B cell (primary cell): Measurements from ENCODE around the gene RCAN1. TPM values are rescaled to one million over a fixed set of nuclear protein-coding genes. Genes with fewer than 3 reads are reported as not detected.

ENCODE experiments used
- ATAC-seq: fragments of 200-7000 bp; cut with Tn5 transposase; one replicate; pipeline ENCODE4 v1.10.0; 2021; ENCODE audit warnings: low read depth, mild to moderate bottlenecking, moderate number of reproducible peaks, moderate library complexity
- CTCF ChIA-PET: fragments of 350-600 bp; sonication (Branson Sonifier 250); formaldehyde crosslinking; loops from one replicate; lab custom pipeline; 2021; ENCODE audit warnings: antibody characterized with exemption, inconsistent platforms; lab: Charles Lee
- POLR2A ChIA-PET: fragments of 350-600 bp; sonication (Branson Sonifier 250); formaldehyde crosslinking; loops from one replicate; lab custom pipeline; 2021; ENCODE audit warnings: antibody characterized with exemption; lab: Charles Lee
- DNase-seq: peaks from one replicate; pipeline ENCODE4 v3.0.0; 2013
- H2AFZ ChIP-seq: 2 replicates; pipeline ENCODE4 v1.6.1; 2012; ENCODE audit warnings: mild to moderate bottlenecking, low read depth, low read length; ENCODE audit not compliant: insufficient read depth, poor library complexity, severe bottlenecking
- H3K27ac ChIP-seq, 2 donors: 1 replicate in 1 of 2; 2 replicates in 1 of 2; pipeline ENCODE4 v1.5.1; 2012 to 2013; ENCODE audit warnings: low read length in 2 of 2, mild to moderate bottlenecking in 2 of 2, moderate library complexity in 1 of 2
- H3K27me3 ChIP-seq, 4 experiments: fragments of 200-600 bp in 1 of 4; sonication (generic) in 1 of 4; replicated peaks in 1 of 4; 1 replicate in 2 of 4; 2 replicates in 2 of 4; pipeline versions ENCODE4 v1.6.1 to v1.7.0; 2013 to 2016; ENCODE audit warnings: low read length in 3 of 4, mild to moderate bottlenecking in 2 of 4, mixed read lengths in 1 of 4, moderate library complexity in 1 of 4; ENCODE audit not compliant: insufficient read depth in 4 of 4, control insufficient read depth in 3 of 4; ENCODE audit errors: control extremely low read depth in 1 of 4
- H3K36me3 ChIP-seq, 2 experiments: replicated peaks in 1 of 2; 1 replicate in 1 of 2; 2 replicates in 1 of 2; pipeline versions ENCODE4 v1.6.1 to v1.7.1; 2013; ENCODE audit warnings: low read length in 1 of 2; ENCODE audit not compliant: insufficient read depth in 2 of 2, control insufficient read depth in 1 of 2; ENCODE audit errors: control extremely low read depth in 1 of 2, extremely low read depth in 1 of 2
- H3K4me1 ChIP-seq, 2 donors: fragments of 200-600 bp in 1 of 2; sonication (generic) in 1 of 2; 1 replicate in 1 of 2; 2 replicates in 1 of 2; pipeline versions ENCODE4 v1.5.1 to v1.6.1; 2013 to 2017; ENCODE audit warnings: low read length in 2 of 2; ENCODE audit not compliant: control insufficient read depth in 2 of 2, insufficient read depth in 2 of 2
- H3K4me2 ChIP-seq: replicated peaks from 2 replicates; pipeline ENCODE3; 2012; ENCODE audit warnings: mild to moderate bottlenecking, low read depth, low read length; ENCODE audit not compliant: poor library complexity, severe bottlenecking
- H3K4me3 ChIP-seq, 5 experiments: fragments of 200-600 bp in 1 of 5; sonication (generic) in 1 of 5; 1 replicate in 3 of 5; 2 replicates in 2 of 5; pipeline versions ENCODE4 v1.5.1 to v1.7.0; 2011 to 2016; ENCODE audit warnings: low read length in 4 of 5, mild to moderate bottlenecking in 4 of 5, low read depth in 2 of 5, control low read depth in 1 of 5, moderate library complexity in 1 of 5; ENCODE audit not compliant: insufficient read depth in 1 of 5; ENCODE audit errors: control extremely low read depth in 1 of 5, extremely low read depth in 1 of 5
- H3K79me2 ChIP-seq: fragments of 200-600 bp; sonication (generic); one replicate; pipeline ENCODE4 v1.6.0; 2016; ENCODE audit warnings: low read length; ENCODE audit not compliant: control insufficient read depth, insufficient read depth
- H3K9ac ChIP-seq: fragments of 200-600 bp; sonication (generic); 2 replicates; pipeline ENCODE4 v1.6.1; 2017; ENCODE audit warnings: mild to moderate bottlenecking, low read length, moderate library complexity
- H3K9me3 ChIP-seq, 3 donors: one replicate each; pipeline versions ENCODE4 v1.6.1 to v1.7.1; 2013; ENCODE audit warnings: low read length in 2 of 3; ENCODE audit not compliant: control insufficient read depth in 2 of 3, insufficient read depth in 1 of 3; ENCODE audit errors: control extremely low read depth in 1 of 3
- H4K20me1 ChIP-seq: 2 replicates; pipeline ENCODE4 v1.6.0; 2012; ENCODE audit warnings: mild to moderate bottlenecking, low read length; ENCODE audit not compliant: insufficient read depth, control insufficient read depth, poor library complexity, severe bottlenecking
- H3K27ac Mint-ChIP-seq: one replicate; pipeline ENCODE4 v1.8.0; 2021; ENCODE audit warnings: mixed read lengths
- H3K27me3 Mint-ChIP-seq: one replicate; pipeline ENCODE4 v1.8.0; 2021; ENCODE audit warnings: mixed read lengths
- H3K4me1 Mint-ChIP-seq: one replicate; pipeline ENCODE4 v1.8.0; 2021; ENCODE audit warnings: mixed read lengths
- H3K4me3 Mint-ChIP-seq: one replicate; pipeline ENCODE4 v1.8.0; 2021; ENCODE audit warnings: mixed read lengths
- H3K9me3 Mint-ChIP-seq: one replicate; pipeline ENCODE4 v1.8.0; 2022; ENCODE audit warnings: mixed read lengths; ENCODE audit not compliant: insufficient read depth
- EZH2 ChIP-seq: IDR thresholded peaks from 2 replicates; pipeline ENCODE4 v1.6.1; 2012; ENCODE audit warnings: borderline replicate concordance, low read depth, mild to moderate bottlenecking, moderate library complexity, low read length; ENCODE audit not compliant: insufficient read depth, poor library complexity, severe bottlenecking
- WGBS: methylation state at CpG from one replicate; pipeline ENCODE4 v1.1.5; 2013; ENCODE audit warnings: missing lambda C conversion rate; ENCODE audit not compliant: insufficient coverage; 5-methylcytosine and 5-hydroxymethylcytosine counted together
- intact Hi-C: fragments of 100-400 bp; cut with micrococcal nuclease; formaldehyde crosslinking; loops from one replicate; pipeline ENCODE4 v1.10.0; 2022
- polyA plus RNA-seq: library from polyadenylated mRNA; depleted of rRNA; stranded (reverse); fragments of >200 nt; gene quantifications from 2 replicates; pipeline ENCODE4 v1.2.3, GENCODE V29; 2012
- total RNA-seq, 2 donors: library from RNA; stranded (reverse); fragments of 120-200 nt in 1 of 2; gene quantifications; 1 replicate in 1 of 2; 2 replicates in 1 of 2; pipeline versions ENCODE4 v1.2.3 to v1.2.4, GENCODE V29; 2013 to 2022
- TF ChIP-seq, protein P1 (sequence below): fragments of 200-600 bp; IDR thresholded peaks from one replicate; pipeline ENCODE4 v1.8.0; 2022; ENCODE audit warnings: antibody characterized with exemption, mild to moderate bottlenecking

Gene RCAN1
- total and polyA plus RNA-seq, 2 donors (not counting 1 experiment from before 2014, with no cell fraction given), result 0.97 to 4.4 TPM

GRCh38 chr21:34611528-34611927 lies 3.4 kb downstream of the RCAN1 start:
- no peak for ATAC-seq
- Histone ChIP-seq H3K4me3 (no peak overlapping the region), H4K20me1 (no peaks in the 10 kb centered on the region), H3K79me2 (peaks cover 15% of the 10 kb centered on the region), H3K4me1 (peaks cover 9 to 11% of the 10 kb centered on the region in 2 donors), H3K36me3 (no peaks in the 10 kb centered on the region), H3K9ac (no peak overlapping the region), H2AFZ (no peak overlapping the region), H3K4me2 (no peak overlapping the region), H3K27ac (no peak overlapping the region), H3K9me3 (peaks cover 0 to 2% (median 0%) of the 10 kb centered on the region in 3 donors), H3K27me3 (peaks cover 0 to 7% (median 0%) of the 10 kb centered on the region in 4 experiments)
- 90% methylated on average over 2 of the region's 3 CpGs for WGBS
- ChIA-PET CTCF (interaction anchor here (0.8 to 1.4 kb wide), 4 partner anchors 9 to 249 kb away, joined by 3 to 4 read pairs (median 4); no protein-coding TSS in a partner anchor), POLR2A (no interaction called here)
- no peaks in the 10 kb centered on the region for H3K9me3 Mint-ChIP-seq
- H3K4me1 Mint-ChIP-seq, result peaks cover 16% of the 10 kb centered on the region
- intact Hi-C loops, result loop anchor here (10.0 kb wide), 2 partner anchors 1543 to 1887 kb away; partner anchors contain the start of genes DOP1B and SYNJ1
- DNase-seq, result no peak
- TF ChIP-seq, protein P1, sequence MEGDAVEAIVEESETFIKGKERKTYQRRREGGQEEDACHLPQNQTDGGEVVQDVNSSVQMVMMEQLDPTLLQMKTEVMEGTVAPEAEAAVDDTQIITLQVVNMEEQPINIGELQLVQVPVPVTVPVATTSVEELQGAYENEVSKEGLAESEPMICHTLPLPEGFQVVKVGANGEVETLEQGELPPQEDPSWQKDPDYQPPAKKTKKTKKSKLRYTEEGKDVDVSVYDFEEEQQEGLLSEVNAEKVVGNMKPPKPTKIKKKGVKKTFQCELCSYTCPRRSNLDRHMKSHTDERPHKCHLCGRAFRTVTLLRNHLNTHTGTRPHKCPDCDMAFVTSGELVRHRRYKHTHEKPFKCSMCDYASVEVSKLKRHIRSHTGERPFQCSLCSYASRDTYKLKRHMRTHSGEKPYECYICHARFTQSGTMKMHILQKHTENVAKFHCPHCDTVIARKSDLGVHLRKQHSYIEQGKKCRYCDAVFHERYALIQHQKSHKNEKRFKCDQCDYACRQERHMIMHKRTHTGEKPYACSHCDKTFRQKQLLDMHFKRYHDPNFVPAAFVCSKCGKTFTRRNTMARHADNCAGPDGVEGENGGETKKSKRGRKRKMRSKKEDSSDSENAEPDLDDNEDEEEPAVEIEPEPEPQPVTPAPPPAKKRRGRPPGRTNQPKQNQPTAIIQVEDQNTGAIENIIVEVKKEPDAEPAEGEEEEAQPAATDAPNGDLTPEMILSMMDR, result no peak
- TF ChIP-seq EZH2, result no peak
- peaks cover 12% of the 10 kb centered on the region for H3K27me3 Mint-ChIP-seq
- H3K27ac Mint-ChIP-seq, result no peak overlapping the region
- no peak overlapping the region for H3K4me3 Mint-ChIP-seq

GRCh38 chr21:34609933-34610549 lies 4.9 kb downstream of the RCAN1 start:
- intact Hi-C loops, result loop anchor here (10.0 kb wide), 2 partner anchors 1545 to 1885 kb away; partner anchors contain the start of genes DOP1B and SYNJ1
- H3K9ac ChIP-seq, result no peak overlapping the region
- Mint-ChIP-seq H3K4me1 (peaks cover 12% of the 10 kb centered on the region), H3K27me3 (peaks cover 12% of the 10 kb centered on the region), H3K27ac (no peak overlapping the region), H3K4me3 (no peak overlapping the region), H3K9me3 (no peaks in the 10 kb centered on the region)
- peaks cover 0 to 7% (median 0%) of the 10 kb centered on the region in 4 experiments for H3K27me3 ChIP-seq
- H4K20me1 ChIP-seq, result no peaks in the 10 kb centered on the region
- POLR2A ChIA-PET, result no interaction called here
- CTCF ChIA-PET, result interaction anchor here (0.9 to 3.3 kb wide), 4 partner anchors 15 to 686 kb away, joined by 3 to 14 read pairs (median 4); no protein-coding TSS in a partner anchor
- H3K4me1 ChIP-seq, result peaks cover 6 to 9% of the 10 kb centered on the region in 2 donors
- no peaks in the 10 kb centered on the region for H3K36me3 ChIP-seq
- WGBS, result 88% methylated on average over 8 of the region's 9 CpGs
- no peak overlapping the region for H3K4me2 ChIP-seq
- H3K9me3 ChIP-seq, result peaks cover 0 to 3% (median 0%) of the 10 kb centered on the region in 3 donors
- TF ChIP-seq, protein P1, result no peak
- no peak for TF ChIP-seq EZH2
- H3K27ac ChIP-seq, result no peak overlapping the region
- no peak overlapping the region for H2AFZ ChIP-seq
- H3K79me2 ChIP-seq, result peaks cover 15% of the 10 kb centered on the region
- no peak for DNase-seq
- H3K4me3 ChIP-seq, result no peak overlapping the region
- no peak for ATAC-seq
